Skeletal muscle satellite cell (primary cell): ENCODE data around the gene ARL3.
A peak's percentile ranks its signal among the peaks of the same experiment; 100 is the strongest.
"Not testable (repeated sequence)": the region's sequence is repeated elsewhere in the genome, so short reads cannot be mapped to it uniquely, and the experiment has no call there.

Experiments
- H3K27me3 ChIP-seq: 2 replicates; pipeline ENCODE4 v1.7.0; 2013; ENCODE audit warnings: low read length; ENCODE audit not compliant: control insufficient read depth, insufficient read depth
- H3K36me3 ChIP-seq: 2 replicates; pipeline ENCODE4 v1.7.0; 2013; ENCODE audit warnings: mild to moderate bottlenecking, control low read depth, low read length; ENCODE audit not compliant: insufficient read depth
- H3K4me1 ChIP-seq: 2 replicates; pipeline ENCODE4 v1.7.0; 2013; ENCODE audit warnings: low read length; ENCODE audit not compliant: control insufficient read depth, insufficient read depth
- H3K4me2 ChIP-seq: 2 replicates; pipeline ENCODE4 v1.7.0; 2013; ENCODE audit warnings: mild to moderate bottlenecking, low read length
- H3K4me3 ChIP-seq: 2 replicates; pipeline ENCODE4 v1.7.0; 2013; ENCODE audit warnings: low read length
- H3K9ac ChIP-seq: 2 replicates; pipeline ENCODE4 v1.7.0; 2013; ENCODE audit warnings: mild to moderate bottlenecking, low read depth, low read length, moderate library complexity
- H3K9me3 ChIP-seq: replicated peaks from 2 replicates; pipeline ENCODE4 v1.7.0; 2013; ENCODE audit warnings: mild to moderate bottlenecking, control low read depth, low read length

ARL3 gene

DNA sequence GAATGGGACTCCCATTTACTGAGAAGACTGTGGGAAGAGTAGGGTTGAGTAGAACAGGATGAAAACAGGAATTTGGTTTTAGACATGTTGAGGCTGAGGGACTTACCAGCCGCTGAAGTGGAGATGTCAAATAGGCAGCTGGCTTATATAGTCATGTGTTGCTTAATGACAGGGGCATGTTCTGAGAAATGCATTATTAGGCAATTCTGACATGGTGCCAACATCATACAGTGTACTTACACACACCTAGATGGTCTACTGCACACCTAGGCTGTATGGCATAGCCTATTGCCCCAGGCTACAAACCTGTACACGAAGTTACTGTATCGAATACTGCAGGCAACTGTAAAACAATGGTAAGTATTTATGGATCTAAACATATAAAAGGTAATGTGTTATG, 17.5 kb downstream of the ARL3 start:
- no peaks in the 10 kb centered on the region for H3K9me3 ChIP-seq
- H3K36me3 ChIP-seq = peaks cover 16% of the 10 kb centered on the region
- no peak overlapping the region for H3K4me2 ChIP-seq

GRCh38 chr10:102695401-102695800, 18.8 kb downstream of the ARL3 start:
- H3K4me1 ChIP-seq, H3K27me3 ChIP-seq, H3K4me2 ChIP-seq, H3K9ac ChIP-seq, H3K9me3 ChIP-seq, H3K4me3 ChIP-seq: not testable (repeated sequence)
- H3K36me3 ChIP-seq = peaks cover 16% of the 10 kb centered on the region

More for the DNA sequence above, 17.5 kb downstream of the ARL3 start:
- Histone ChIP-seq H3K4me1 (peaks cover 3% of the 10 kb centered on the region), H3K9ac (no peak overlapping the region), H3K4me3 (no peak overlapping the region), H3K27me3 (no peaks in the 10 kb centered on the region)

GRCh38 chr10:102691285-102692066, 22.7 kb downstream of the ARL3 start:
- no peaks in the 10 kb centered on the region for H3K4me1 ChIP-seq
- no peaks in the 10 kb centered on the region for H3K9me3 ChIP-seq
- H3K27me3 ChIP-seq = no peaks in the 10 kb centered on the region
- H3K36me3 ChIP-seq = peaks cover 5% of the 10 kb centered on the region
- no peak overlapping the region for H3K4me3 ChIP-seq
- H3K4me2 ChIP-seq = no peak overlapping the region
- no peak overlapping the region for H3K9ac ChIP-seq

DNA sequence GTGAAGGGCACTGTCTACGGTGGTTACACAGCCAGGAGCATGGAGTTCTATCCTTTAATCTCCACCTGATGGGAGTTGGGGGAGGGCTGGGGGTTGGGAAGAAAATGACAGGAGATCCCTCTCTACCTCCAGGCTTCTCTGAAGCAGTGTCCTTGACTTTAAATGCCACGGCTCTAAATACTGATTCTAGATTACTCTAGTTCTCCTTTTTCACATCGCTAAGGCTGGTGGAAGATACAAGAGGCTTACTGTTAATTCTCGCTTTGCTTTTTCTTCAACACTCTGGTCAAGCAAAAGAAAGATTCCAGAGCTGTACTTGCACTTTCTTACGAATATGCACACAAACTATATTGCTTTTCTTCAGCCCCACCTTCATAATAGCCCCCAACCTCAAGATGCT, 30.5 kb downstream of the ARL3 start:
- Histone ChIP-seq H3K27me3 (no peaks in the 10 kb centered on the region), H3K36me3 (peaks cover 14% of the 10 kb centered on the region), H3K4me1 (peaks cover 6% of the 10 kb centered on the region), H3K9ac (no peak overlapping the region), H3K4me3 (no peak overlapping the region), H3K4me2 (no peak overlapping the region), H3K9me3 (no peaks in the 10 kb centered on the region)

DNA sequence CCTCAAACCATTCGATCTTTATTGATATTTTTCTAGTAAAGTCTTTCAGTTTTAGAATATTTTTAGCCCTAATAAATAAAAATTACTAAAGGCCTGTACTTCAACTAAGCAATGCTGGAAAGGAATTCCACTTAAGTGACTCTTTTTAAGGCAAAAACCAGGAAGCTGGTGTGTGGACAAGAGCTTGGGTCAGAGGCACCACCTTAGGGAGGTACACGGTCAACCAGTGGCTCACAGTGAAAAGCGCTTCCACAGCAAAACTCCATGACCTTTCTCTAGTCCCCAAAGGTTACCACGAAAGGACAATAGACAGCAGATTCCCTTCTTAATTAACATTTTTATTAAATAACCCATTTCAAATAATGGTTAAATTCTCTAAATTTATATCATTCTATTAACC, 31.2 kb downstream of the ARL3 start:
- H3K4me3 ChIP-seq = no peak overlapping the region
- peaks cover 14% of the 10 kb centered on the region for H3K36me3 ChIP-seq
- H3K9me3 ChIP-seq = no peaks in the 10 kb centered on the region
- H3K4me2 ChIP-seq = no peak overlapping the region
- H3K27me3 ChIP-seq = no peaks in the 10 kb centered on the region
- H3K9ac ChIP-seq = no peak overlapping the region
- H3K4me1 ChIP-seq = peaks cover 13% of the 10 kb centered on the region

DNA sequence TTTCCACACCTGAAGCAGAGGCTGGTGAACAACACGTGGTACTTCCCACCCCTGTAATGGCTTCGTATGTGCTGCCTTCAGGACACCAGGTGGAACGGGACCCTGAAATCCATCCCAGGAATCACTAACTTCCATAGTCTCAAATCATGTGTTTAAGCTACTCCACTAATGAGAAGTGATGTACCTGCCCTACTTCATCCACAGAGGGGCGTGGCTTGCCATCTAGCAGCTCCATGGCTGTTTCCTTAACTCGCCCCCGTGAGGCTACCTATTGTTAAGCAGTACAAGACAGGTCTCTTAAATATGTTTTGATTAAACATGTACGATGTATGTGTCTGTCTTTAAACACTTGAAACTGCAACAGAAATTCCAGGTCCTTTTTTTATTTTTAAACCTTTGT, 31.8 kb downstream of the ARL3 start:
- H3K9ac ChIP-seq = no peak overlapping the region
- peaks cover 14% of the 10 kb centered on the region for H3K36me3 ChIP-seq
- H3K4me1 ChIP-seq = peaks cover 19% of the 10 kb centered on the region
- H3K27me3 ChIP-seq = no peaks in the 10 kb centered on the region
- no peaks in the 10 kb centered on the region for H3K9me3 ChIP-seq
- H3K4me2 ChIP-seq = no peak overlapping the region
- H3K4me3 ChIP-seq = no peak overlapping the region

- Histone ChIP-seq H3K9me3 (no peaks in the 10 kb centered on the region), H3K4me3 (no peak overlapping the region), H3K9ac (no peak overlapping the region), H3K27me3 (no peaks in the 10 kb centered on the region), H3K4me1 (peaks cover 26% of the 10 kb centered on the region), H3K36me3 (peaks cover 14% of the 10 kb centered on the region), H3K4me2 (no peak overlapping the region)
These were observed 32.5 kb downstream of the ARL3 start for GRCh38 chr10:102681696-102682095.

DNA sequence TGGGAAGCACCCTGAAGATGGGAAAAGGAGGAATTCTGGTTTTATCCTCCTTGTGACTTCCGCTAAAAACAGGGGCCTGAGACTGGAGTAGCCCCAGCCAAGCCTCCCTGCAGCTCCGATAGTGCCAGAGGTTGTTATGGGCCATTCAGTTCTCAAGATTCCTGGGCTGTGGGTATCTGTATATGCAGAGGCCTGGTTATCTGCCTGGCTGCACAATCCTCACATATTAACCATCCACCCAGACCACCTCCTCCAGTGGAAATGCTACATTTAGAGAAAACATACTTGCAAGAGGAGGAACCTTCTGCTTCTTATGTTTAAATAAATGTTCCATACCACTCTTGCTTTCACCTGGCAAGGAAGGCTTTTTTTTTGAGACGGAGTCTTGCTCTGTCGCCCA, 34.6 kb downstream of the ARL3 start:
- Histone ChIP-seq H3K4me3 (no peak overlapping the region), H3K27me3 (no peaks in the 10 kb centered on the region), H3K9me3 (no peaks in the 10 kb centered on the region), H3K4me1 (peaks cover 45% of the 10 kb centered on the region), H3K9ac (no peak overlapping the region), H3K4me2 (no peak overlapping the region), H3K36me3 (peaks cover 6% of the 10 kb centered on the region)

- Histone ChIP-seq H3K27me3 (no peaks in the 10 kb centered on the region), H3K9ac (no peak overlapping the region), H3K4me3 (peak overlapping the region; percentile 14), H3K9me3 (no peaks in the 10 kb centered on the region), H3K36me3 (peaks cover 6% of the 10 kb centered on the region), H3K4me1 (peaks cover 53% of the 10 kb centered on the region), H3K4me2 (peak overlapping the region; percentile 63)
These were observed 35.3 kb downstream of the ARL3 start for GRCh38 chr10:102678842-102679289.

DNA sequence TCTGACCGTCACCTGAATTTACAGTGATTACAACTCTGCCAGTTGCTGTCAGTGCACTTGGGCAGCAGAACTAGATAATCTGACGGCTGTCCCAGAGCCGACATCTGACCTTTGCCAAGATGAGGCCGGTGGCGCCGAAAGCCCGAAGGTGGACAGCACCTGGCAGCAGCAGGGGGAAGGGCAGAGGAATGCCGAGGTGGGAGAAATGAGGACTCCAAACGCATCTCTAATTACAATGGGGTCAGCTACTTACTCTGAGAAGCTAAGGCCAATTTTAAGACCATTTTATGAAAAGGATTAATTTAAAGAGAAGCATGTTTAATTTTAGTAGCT, 36.2 kb downstream of the ARL3 start:
- Histone ChIP-seq H3K4me2 (peak overlapping the region; percentile 6), H3K4me1 (peaks cover 59% of the 10 kb centered on the region), H3K9ac (no peak overlapping the region), H3K36me3 (peaks cover 6% of the 10 kb centered on the region), H3K4me3 (no peak overlapping the region), H3K27me3 (no peaks in the 10 kb centered on the region), H3K9me3 (no peaks in the 10 kb centered on the region)

- H3K4me1 ChIP-seq = peaks cover 59% of the 10 kb centered on the region
These were observed 36.7 kb downstream of the ARL3 start for GRCh38 chr10:102677331-102678067.

More at GRCh38 chr10:102677331-102678067, 36.7 kb downstream of the ARL3 start:
- peaks cover 5% of the 10 kb centered on the region for H3K36me3 ChIP-seq
- peak overlapping the region; percentile 75 for H3K9ac ChIP-seq
- H3K4me3 ChIP-seq = no peak overlapping the region
- H3K27me3 ChIP-seq = no peaks in the 10 kb centered on the region
- no peaks in the 10 kb centered on the region for H3K9me3 ChIP-seq
- peak overlapping the region; percentile 6 for H3K4me2 ChIP-seq
